ENCODE measurements around the gene BPIFB1. TPM values are rescaled to one million over a fixed set of nuclear protein-coding genes. Genes with fewer than 3 reads are reported as not detected.

BPIFB1 gene
- total RNA-seq, 1 experiment from 2014 or later, result not detected

DNA sequence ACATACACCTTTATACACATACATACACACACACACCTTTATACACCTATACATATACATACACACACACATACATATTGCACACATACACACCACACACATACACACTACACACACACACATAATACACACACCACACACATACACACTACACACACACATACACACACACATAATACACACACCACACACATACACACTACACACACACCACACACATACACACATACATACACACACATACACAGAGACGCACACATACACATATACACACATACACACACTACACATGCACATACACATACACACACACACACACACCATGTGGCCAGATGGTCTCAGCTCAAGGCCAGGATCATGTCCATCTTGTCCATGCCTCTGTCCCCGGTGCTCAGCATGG lies 25.7 kb downstream of the BPIFB1 start (continued):
- TF ChIP-seq, protein P1, sequence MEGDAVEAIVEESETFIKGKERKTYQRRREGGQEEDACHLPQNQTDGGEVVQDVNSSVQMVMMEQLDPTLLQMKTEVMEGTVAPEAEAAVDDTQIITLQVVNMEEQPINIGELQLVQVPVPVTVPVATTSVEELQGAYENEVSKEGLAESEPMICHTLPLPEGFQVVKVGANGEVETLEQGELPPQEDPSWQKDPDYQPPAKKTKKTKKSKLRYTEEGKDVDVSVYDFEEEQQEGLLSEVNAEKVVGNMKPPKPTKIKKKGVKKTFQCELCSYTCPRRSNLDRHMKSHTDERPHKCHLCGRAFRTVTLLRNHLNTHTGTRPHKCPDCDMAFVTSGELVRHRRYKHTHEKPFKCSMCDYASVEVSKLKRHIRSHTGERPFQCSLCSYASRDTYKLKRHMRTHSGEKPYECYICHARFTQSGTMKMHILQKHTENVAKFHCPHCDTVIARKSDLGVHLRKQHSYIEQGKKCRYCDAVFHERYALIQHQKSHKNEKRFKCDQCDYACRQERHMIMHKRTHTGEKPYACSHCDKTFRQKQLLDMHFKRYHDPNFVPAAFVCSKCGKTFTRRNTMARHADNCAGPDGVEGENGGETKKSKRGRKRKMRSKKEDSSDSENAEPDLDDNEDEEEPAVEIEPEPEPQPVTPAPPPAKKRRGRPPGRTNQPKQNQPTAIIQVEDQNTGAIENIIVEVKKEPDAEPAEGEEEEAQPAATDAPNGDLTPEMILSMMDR (IDR thresholded peaks at IDR 0.05), result no peak
- no peak for TF ChIP-seq HMGA2 (CRISPR knock-in tag; IDR thresholded peaks at IDR 0.05)
- TF ChIP-seq MYBL2 (CRISPR knock-in tag; IDR thresholded peaks at IDR 0.05), result no peak
- no peak for TF ChIP-seq SMAD4 (CRISPR knock-in tag; IDR thresholded peaks at IDR 0.05)
- no peak for TF ChIP-seq ETV6 (CRISPR knock-in tag; IDR thresholded peaks at IDR 0.05)
- TF ChIP-seq ELF4 (CRISPR knock-in tag; IDR thresholded peaks at IDR 0.05; ENCODE audit: low read depth), result no peak
- no peak for TF ChIP-seq RORB (CRISPR knock-in tag; IDR thresholded peaks at IDR 0.05)
- TF ChIP-seq MXD4 (CRISPR knock-in tag; IDR thresholded peaks at IDR 0.05; ENCODE audit: borderline replicate concordance), result no peak

DNA sequence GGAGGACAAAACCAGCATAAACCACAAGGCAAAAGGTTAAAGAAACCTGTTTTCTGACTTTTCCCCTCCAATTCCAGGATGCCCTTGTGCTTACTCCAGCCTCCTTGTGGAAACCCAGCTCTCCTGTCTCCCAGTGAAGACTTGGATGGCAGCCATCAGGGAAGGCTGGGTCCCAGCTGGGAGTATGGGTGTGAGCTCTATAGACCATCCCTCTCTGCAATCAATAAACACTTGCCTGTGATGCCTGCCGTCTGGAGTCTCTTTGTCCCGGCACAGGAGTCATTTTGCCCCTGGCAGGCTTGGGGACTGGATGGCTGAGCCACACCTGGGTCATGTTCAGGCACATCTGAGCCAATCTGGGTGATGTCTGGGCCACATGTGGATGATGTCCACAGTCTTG lies 26.6 kb downstream of the BPIFB1 start:
- Mint-ChIP-seq H3K36me3 (no peaks in the 10 kb centered on the region), H3K4me1 (no peaks in the 10 kb centered on the region), H3K9me3 (peaks cover 4% of the 10 kb centered on the region), H3K27ac (no peak overlapping the region), H3K27me3 (ENCODE audit: low read depth) (no peaks in the 10 kb centered on the region), H3K4me3 (no peak overlapping the region)
- ChIA-PET CTCF (interaction anchor here (1.4 to 2.5 kb wide), 2 partner anchors 10 to 47 kb away, joined by 3 to 9 read pairs; no protein-coding TSS in a partner anchor), POLR2A (no interaction called here)
- no peak for ATAC-seq
- DNase-seq (ENCODE audit: low spot score), result no peak
- TF ChIP-seq TCF7 (CRISPR knock-in tag; IDR thresholded peaks at IDR 0.05; ENCODE audit: low read depth) (no peak), CREM (CRISPR knock-in tag; IDR thresholded peaks at IDR 0.05) (no peak), ZNF416 (CRISPR knock-in tag; IDR thresholded peaks at IDR 0.05) (no peak), TEAD1 (CRISPR knock-in tag; IDR thresholded peaks at IDR 0.05) (no peak), ZNF423 (CRISPR knock-in tag; IDR thresholded peaks at IDR 0.05) (no peak), EMX1 (CRISPR knock-in tag; IDR thresholded peaks at IDR 0.05) (no peak), IRF2 (CRISPR knock-in tag; IDR thresholded peaks at IDR 0.05; ENCODE audit: borderline replicate concordance, low read depth) (no peak), FOXK1 (CRISPR knock-in tag; IDR thresholded peaks at IDR 0.05) (no peak), NR2C2 (CRISPR knock-in tag; IDR thresholded peaks at IDR 0.05) (no peak), NFATC4 (CRISPR knock-in tag; IDR thresholded peaks at IDR 0.05) (no peak), GRHL2 (CRISPR knock-in tag; IDR thresholded peaks at IDR 0.05; ENCODE audit: insufficient replicate concordance, severe bottlenecking) (no peak), JUN (CRISPR knock-in tag; IDR thresholded peaks at IDR 0.05) (no peak), CBFB (CRISPR knock-in tag; IDR thresholded peaks at IDR 0.05; ENCODE audit: low read depth) (no peak)
- TF ChIP-seq, protein P1 (IDR thresholded peaks at IDR 0.05), result no peak
- TF ChIP-seq, protein P2, sequence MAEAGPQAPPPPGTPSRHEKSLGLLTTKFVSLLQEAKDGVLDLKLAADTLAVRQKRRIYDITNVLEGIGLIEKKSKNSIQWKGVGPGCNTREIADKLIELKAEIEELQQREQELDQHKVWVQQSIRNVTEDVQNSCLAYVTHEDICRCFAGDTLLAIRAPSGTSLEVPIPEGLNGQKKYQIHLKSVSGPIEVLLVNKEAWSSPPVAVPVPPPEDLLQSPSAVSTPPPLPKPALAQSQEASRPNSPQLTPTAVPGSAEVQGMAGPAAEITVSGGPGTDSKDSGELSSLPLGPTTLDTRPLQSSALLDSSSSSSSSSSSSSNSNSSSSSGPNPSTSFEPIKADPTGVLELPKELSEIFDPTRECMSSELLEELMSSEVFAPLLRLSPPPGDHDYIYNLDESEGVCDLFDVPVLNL (CRISPR knock-in tag; IDR thresholded peaks at IDR 0.05; ENCODE audit: borderline replicate concordance, low read depth), result no peak
- TF ChIP-seq, protein P3, sequence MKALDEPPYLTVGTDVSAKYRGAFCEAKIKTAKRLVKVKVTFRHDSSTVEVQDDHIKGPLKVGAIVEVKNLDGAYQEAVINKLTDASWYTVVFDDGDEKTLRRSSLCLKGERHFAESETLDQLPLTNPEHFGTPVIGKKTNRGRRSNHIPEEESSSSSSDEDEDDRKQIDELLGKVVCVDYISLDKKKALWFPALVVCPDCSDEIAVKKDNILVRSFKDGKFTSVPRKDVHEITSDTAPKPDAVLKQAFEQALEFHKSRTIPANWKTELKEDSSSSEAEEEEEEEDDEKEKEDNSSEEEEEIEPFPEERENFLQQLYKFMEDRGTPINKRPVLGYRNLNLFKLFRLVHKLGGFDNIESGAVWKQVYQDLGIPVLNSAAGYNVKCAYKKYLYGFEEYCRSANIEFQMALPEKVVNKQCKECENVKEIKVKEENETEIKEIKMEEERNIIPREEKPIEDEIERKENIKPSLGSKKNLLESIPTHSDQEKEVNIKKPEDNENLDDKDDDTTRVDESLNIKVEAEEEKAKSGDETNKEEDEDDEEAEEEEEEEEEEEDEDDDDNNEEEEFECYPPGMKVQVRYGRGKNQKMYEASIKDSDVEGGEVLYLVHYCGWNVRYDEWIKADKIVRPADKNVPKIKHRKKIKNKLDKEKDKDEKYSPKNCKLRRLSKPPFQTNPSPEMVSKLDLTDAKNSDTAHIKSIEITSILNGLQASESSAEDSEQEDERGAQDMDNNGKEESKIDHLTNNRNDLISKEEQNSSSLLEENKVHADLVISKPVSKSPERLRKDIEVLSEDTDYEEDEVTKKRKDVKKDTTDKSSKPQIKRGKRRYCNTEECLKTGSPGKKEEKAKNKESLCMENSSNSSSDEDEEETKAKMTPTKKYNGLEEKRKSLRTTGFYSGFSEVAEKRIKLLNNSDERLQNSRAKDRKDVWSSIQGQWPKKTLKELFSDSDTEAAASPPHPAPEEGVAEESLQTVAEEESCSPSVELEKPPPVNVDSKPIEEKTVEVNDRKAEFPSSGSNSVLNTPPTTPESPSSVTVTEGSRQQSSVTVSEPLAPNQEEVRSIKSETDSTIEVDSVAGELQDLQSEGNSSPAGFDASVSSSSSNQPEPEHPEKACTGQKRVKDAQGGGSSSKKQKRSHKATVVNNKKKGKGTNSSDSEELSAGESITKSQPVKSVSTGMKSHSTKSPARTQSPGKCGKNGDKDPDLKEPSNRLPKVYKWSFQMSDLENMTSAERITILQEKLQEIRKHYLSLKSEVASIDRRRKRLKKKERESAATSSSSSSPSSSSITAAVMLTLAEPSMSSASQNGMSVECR (CRISPR knock-in tag; IDR thresholded peaks at IDR 0.05; ENCODE audit: borderline replicate concordance), result no peak
- TF ChIP-seq, protein P4, sequence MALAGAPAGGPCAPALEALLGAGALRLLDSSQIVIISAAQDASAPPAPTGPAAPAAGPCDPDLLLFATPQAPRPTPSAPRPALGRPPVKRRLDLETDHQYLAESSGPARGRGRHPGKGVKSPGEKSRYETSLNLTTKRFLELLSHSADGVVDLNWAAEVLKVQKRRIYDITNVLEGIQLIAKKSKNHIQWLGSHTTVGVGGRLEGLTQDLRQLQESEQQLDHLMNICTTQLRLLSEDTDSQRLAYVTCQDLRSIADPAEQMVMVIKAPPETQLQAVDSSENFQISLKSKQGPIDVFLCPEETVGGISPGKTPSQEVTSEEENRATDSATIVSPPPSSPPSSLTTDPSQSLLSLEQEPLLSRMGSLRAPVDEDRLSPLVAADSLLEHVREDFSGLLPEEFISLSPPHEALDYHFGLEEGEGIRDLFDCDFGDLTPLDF (CRISPR knock-in tag; IDR thresholded peaks at IDR 0.05), result no peak
- TF ChIP-seq, protein P5, sequence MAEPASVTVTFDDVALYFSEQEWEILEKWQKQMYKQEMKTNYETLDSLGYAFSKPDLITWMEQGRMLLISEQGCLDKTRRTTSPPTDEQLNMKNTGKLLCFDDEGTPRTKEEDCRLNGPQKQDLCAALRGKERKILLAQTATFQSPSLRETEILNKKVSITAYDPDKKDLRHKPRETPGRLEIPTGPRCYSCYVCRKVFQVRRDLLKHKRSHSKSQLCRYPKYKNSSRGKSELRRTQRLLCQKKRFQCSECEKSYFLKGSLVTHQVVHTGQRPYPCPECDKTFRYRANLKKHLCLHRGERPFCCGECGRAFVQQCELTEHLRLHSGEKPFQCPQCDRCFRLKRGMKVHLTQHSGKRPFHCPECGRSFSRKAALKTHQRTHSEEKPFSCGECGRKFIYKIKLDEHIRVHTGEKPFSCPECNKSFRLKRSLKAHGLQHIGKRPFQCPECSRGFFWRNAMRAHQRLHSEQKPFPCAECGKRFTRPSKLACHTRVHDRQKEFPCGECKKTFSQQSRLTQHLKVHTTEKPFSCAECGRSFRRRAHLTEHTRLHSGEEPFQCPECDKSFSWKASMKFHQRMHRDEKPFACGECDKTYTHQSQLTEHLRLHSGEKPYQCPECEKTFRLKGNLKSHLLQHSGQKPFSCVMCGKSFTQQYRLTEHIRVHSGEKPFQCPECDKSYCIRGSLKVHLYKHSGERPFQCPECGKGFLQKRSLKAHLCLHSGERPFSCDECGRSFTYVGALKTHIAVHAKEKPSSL (CRISPR knock-in tag; conservative IDR thresholded peaks at IDR 0.05), result no peak
